Pulmonary artery endothelial cell (primary cell): ENCODE measurements around the gene MT3. TPM values are rescaled to one million over a fixed set of nuclear protein-coding genes. Genes with fewer than 3 reads are reported as not detected.
A peak's percentile ranks its signal among the peaks of the same experiment; 100 is the strongest.
"Not testable (repeated sequence)": the region's sequence is repeated elsewhere in the genome, so short reads cannot be mapped to it uniquely, and the experiment has no call there.

Experiments used
- DNase-seq: peaks from one replicate; pipeline ENCODE4 v3.0.0-alpha.2; 2011; ENCODE audit warnings: low read depth, low spot score
- total RNA-seq: library from RNA; depleted of rRNA; stranded (reverse); fragments of >200 nt; gene quantifications from 2 replicates; pipeline ENCODE4 v1.2.3, GENCODE V29; 2014

The MT3 gene
- total RNA-seq, 1 donor from 2014 or later, result not detected

DNA sequence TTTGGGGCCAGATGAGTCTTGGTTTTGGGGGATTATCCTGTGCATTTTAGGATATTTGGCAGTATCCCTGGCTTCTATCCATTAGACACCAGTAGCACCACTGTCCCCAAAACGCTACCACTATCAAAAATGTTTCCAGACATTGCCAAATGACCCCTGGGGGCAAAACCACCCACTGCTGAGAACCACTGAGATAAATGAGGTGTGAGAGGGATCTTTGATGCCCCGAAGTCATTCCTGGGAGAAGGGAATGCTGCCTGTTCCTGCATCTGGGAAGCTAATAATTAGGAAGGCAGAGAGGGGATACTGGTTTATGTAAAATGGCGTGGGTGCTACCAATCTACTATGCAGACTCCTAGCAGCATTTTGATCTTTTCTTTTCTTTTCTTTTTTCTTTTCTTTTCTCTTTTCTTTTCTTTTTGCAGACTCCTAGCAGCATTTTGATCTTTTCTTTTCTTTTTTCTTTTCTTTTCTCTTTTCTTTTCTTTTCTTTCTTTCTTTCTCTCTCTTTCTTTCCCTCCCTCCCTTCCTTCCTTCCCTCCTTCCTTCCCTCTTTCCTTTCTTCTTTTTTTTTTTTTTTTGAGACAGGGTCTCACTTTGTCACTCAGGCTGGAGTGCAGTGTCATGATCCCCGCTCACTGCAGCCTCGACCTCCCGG lies 8.8 kb upstream of the MT3 start:
- no peak for DNase-seq

DNA sequence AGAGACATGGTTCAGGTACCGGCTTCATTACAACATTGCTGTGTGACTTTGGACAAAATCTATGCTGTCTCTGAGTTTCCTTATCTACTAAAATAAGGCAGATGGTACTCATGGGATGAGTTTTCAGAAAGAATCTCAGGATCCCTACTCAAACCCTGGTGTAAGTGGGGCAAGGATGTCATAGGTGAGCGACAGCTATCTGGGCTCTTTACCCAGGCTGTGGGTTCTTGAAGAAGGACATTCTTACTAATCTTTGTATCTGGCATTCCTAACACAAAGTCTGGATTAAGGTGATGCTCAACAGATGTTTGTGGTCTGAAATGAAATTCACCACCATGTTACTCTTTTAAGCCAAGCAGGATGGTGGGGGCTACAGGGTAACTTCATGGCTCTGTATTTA lies 6.4 kb upstream of the MT3 start:
- not testable (repeated sequence) for DNase-seq

GRCh38 chr16:56583351-56584168 lies 5.8 kb upstream of the MT3 start:
- DNase-seq, result no peak

GRCh38 chr16:56584276-56584675 lies 5.1 kb upstream of the MT3 start:
- no peak for DNase-seq

DNA sequence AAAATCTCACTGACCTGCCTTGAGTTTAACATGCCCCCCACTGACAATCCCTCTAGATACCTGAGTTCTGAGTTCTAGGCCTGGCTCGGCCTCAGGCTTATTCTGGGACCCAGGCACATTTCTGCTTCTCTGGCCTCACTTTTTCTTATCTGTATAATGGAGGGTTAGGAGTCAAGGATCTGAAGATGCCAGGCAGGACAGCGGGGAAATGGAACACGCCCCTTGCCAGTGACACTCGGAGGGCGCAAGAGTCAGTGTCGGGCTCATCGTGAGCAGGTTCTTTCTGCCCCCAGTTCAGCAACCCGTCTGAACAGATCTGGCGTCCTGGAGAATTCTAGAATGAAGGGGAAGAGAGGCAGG lies 567 bp upstream of the MT3 start:
- DNase-seq, result no peak

DNA sequence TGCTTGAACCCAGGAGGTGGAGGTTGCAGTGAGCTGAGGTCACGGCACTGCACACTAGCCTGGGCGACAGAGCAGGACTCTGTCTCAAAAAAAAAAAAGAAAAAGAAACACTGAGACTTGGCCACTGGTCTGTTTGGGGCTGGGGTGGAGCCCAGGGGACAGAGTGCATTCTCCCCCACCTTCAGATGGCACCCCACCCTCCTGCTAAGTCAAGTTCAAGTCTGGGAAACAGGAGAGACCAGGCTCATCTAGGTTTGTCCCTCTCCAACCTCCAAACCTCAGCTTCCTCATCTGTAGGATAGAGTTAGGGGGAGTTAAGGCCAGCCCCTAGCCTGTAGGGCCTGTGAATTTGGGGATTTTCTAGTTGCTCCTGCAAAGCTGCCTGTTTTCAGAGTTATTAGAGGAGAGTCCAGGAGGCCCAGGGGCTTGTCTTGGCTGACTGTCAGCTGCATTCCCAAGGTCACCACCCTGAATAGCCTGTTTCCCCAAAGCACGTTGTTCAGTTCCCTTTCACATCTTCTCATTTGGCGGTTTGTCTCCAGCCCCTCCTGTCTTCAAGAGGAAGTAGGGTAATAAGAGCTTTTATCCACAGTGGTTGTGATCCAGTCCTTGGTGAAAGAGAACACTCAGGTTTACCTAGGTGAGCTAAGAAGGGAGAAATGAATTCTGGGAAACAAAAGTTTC lies 2.2 kb downstream of the MT3 start:
- DNase-seq, result no peak

GRCh38 chr16:56593573-56594291 lies 4.4 kb downstream of the MT3 start:
- no peak for DNase-seq

- DNase-seq, result no peak
Observed at GRCh38 chr16:56594292-56594619, 4.9 kb downstream of the MT3 start.

GRCh38 chr16:56600398-56600999 lies 11.2 kb downstream of the MT3 start:
- no peak for DNase-seq

DNA sequence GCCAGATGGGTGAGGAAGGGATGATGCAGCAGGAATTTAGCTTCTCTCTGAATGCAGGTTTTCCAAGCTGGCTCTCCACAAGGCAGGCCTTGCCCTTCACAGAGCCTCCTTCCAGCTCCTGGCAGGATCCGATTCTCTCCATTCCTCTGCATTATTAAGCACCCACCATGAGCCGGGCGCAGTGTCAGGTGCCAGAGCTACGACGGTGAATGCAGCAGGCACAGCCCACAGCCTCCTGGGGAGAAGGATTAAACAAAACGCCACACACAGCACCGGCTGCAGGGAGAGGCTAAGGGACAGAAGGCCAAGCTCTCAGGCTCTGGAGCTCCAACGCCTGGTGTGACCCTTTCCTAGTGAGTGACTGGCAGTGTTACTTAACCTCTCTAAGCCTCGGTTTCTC lies 12.0 kb downstream of the MT3 start:
- DNase-seq, result no peak

- DNase-seq, result no peak
Observed at GRCh38 chr16:56603589-56603988, 14.3 kb downstream of the MT3 start.

GRCh38 chr16:56604966-56605365 lies 15.6 kb downstream of the MT3 start:
- DNase-seq, result no peak

DNA sequence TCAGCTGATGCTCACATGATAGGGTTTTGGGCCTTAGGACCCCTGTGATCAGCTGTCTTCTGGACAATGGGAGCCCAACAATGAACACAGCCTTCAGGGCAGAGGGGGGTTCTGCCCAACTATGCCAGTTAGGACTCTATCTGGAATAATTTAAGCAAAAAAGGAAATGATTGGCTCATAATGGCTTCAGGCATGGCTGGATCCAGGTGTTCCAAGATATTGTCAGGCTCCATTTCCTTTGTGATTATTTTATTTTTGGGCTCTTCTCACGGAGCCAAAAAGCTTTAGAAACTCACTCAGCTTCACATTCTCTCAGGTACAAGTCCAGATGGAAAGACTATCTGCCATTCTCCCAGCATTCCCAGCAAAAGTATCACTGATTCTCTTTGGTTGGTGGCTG lies 16.1 kb downstream of the MT3 start:
- DNase-seq, result no peak

GRCh38 chr16:56606071-56606475 lies 16.7 kb downstream of the MT3 start:
- no peak for DNase-seq

DNA sequence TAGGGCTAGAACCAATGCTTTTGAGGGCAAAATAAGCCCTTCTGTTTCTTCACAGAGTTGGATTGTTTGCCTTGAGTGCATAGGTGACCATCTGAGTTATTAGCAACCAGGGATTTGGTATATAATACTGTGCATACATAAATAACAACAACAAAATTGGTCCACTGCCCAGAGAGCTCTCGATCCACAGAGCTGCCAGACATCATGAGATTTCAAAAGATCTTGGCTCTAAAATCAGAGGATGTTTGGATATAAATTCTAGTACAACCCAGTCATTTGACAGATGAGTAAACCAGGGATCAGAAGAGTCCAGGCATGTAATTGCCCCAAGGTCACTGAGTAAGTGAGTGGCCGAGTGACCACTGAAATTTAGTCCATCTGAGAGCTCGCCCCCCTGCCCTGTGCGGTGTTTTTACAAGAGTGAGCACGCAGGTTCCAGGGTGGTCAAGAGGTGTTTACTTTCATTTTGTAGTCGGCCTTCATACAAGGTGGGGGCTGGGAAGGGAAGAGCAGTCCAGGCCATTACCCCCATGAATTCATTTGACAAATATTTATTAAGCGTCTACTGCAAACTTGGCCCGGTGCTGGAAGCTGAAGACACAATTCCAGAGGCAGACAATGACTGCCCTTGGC lies 17.3 kb downstream of the MT3 start:
- DNase-seq, result no peak

DNA sequence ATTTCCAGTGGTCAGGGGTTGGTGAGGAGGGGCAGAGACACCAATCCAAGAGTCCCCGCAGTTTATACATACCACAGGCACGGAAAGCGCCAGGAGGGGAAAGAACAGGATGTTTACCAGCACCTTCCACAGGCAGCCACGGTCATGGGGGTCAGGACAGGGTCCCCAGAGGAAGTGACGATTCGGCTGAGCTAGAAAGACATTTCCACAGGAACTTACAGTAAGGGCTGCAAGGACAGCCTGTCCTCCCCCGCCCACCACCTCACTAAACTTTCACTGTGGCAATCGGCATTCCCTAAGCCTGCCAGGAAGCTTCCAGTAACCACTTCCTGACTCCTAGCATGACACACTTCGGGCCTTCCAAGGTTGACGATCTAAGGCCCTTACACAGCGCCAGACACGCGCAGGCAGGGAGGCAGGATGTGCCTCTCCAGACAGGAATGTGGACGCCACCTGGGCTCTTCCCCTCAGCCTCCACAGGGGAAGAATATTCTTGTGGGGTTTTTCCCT lies 17.8 kb downstream of the MT3 start:
- DNase-seq, result peak; percentile 97

- DNase-seq, result no peak
Observed at GRCh38 chr16:56607675-56608042, 18.3 kb downstream of the MT3 start.

- peak; percentile 93 for DNase-seq
Observed at GRCh38 chr16:56608043-56608875, 18.9 kb downstream of the MT3 start, which contains the start of gene MT2A. Gene MT2A (plus strand): TSS chr16:56608584. CDS start chr16:56608656, 72 bp downstream.

DNA sequence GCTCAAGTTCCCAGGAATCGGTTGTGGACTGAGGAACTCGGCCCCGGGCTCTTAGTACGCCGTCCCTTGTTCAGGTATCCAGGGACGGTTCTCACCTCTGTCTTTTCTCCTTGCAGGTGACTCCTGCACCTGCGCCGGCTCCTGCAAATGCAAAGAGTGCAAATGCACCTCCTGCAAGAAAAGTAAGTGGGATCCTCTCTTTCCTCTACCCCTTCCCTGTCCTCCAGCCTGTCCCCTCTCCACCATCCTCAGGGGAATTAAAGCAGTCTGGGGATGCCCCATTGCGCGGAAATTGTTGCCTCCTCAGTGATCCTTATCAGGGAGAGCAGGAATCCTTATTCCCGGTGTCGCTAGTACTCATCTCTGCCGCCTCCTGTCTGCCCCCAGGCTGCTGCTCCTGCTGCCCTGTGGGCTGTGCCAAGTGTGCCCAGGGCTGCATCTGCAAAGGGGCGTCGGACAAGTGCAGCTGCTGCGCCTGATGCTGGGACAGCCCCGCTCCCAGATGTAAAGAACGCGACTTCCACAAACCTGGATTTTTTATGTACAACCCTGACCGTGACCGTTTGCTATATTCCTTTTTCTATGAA lies 19.6 kb downstream of the MT3 start:
- no peak for DNase-seq
